Astrocyte (in vitro differentiated cells and primary cell): ENCODE data around the gene PDE5A. TPM values are rescaled to one million over a fixed set of nuclear protein-coding genes. Genes with fewer than 3 reads are reported as not detected.
A peak's percentile ranks its signal among the peaks of the same experiment; 100 is the strongest.
"Not testable (repeated sequence)": the region's sequence is repeated elsewhere in the genome, so short reads cannot be mapped to it uniquely, and the experiment has no call there.

Experiments
- DNase-seq: peaks from one replicate; pipeline ENCODE4 v3.0.0-alpha.2; 2010; ENCODE audit warnings: low read depth
- FAIRE-seq: peaks from 2 replicates; lab custom pipeline; 2011; peaks lifted over from hg19 to GRCh38; lab: Jason Lieb, UNC
- H2AFZ ChIP-seq: 2 replicates; pipeline ENCODE4 v1.6.0; 2012; ENCODE audit warnings: low read depth, low read length, inconsistent platforms
- H3K27ac ChIP-seq: 2 replicates; pipeline ENCODE4 v1.5.1; 2011; ENCODE audit warnings: low read depth, low read length, inconsistent platforms
- H3K27me3 ChIP-seq: 2 replicates; pipeline ENCODE4 v1.6.0; 2011; ENCODE audit warnings: low read length, inconsistent platforms; ENCODE audit not compliant: insufficient read depth
- H3K36me3 ChIP-seq: 2 replicates; pipeline ENCODE4 v1.5.1; 2011; ENCODE audit warnings: low read length, inconsistent platforms; ENCODE audit not compliant: insufficient read depth
- H3K4me1 ChIP-seq: 2 replicates; pipeline ENCODE4 v1.5.1; 2011; ENCODE audit warnings: low read length, inconsistent platforms; ENCODE audit not compliant: insufficient read depth
- H3K4me2 ChIP-seq: 2 replicates; pipeline ENCODE4 v1.6.0; 2012; ENCODE audit warnings: low read length, inconsistent platforms
- H3K4me3 ChIP-seq: 2 replicates; pipeline ENCODE4 v1.5.1; 2011; ENCODE audit warnings: low read depth, mild to moderate bottlenecking, low read length, inconsistent platforms; ENCODE audit not compliant: insufficient read depth
- H3K79me2 ChIP-seq: 2 replicates; pipeline ENCODE4 v1.6.0; 2012; ENCODE audit warnings: mild to moderate bottlenecking, low read length, inconsistent platforms; ENCODE audit not compliant: insufficient read depth
- H3K9ac ChIP-seq: 2 replicates; pipeline ENCODE4 v1.6.0; 2012; ENCODE audit warnings: mild to moderate bottlenecking, low read length, inconsistent platforms
- H3K9me3 ChIP-seq: 2 replicates; pipeline ENCODE4 v1.5.1; 2012; ENCODE audit warnings: low read depth, mild to moderate bottlenecking, low read length, inconsistent platforms; ENCODE audit not compliant: insufficient read depth
- H4K20me1 ChIP-seq: 2 replicates; pipeline ENCODE4 v1.6.0; 2012; ENCODE audit warnings: low read length, inconsistent platforms; ENCODE audit not compliant: insufficient read depth
- H3K27ac Mint-ChIP-seq: one replicate; pipeline ENCODE4 v1.8.0; 2021; ENCODE audit warnings: mild to moderate bottlenecking, mixed read lengths; ENCODE audit not compliant: unreplicated experiment
- H3K27me3 Mint-ChIP-seq: one replicate; pipeline ENCODE4 v1.8.0; 2021; ENCODE audit warnings: low read depth, mixed read lengths; ENCODE audit not compliant: unreplicated experiment
- H3K36me3 Mint-ChIP-seq: one replicate; pipeline ENCODE4 v1.8.0; 2021; ENCODE audit warnings: low read depth, mixed read lengths; ENCODE audit not compliant: unreplicated experiment
- H3K4me1 Mint-ChIP-seq: one replicate; pipeline ENCODE4 v1.8.0; 2021; ENCODE audit warnings: low read depth, mixed read lengths; ENCODE audit not compliant: unreplicated experiment
- H3K4me3 Mint-ChIP-seq: one replicate; pipeline ENCODE4 v1.8.0; 2021; ENCODE audit warnings: mild to moderate bottlenecking, moderate library complexity, mixed read lengths; ENCODE audit not compliant: unreplicated experiment
- H3K9me3 Mint-ChIP-seq: one replicate; pipeline ENCODE4 v1.8.0; 2021; ENCODE audit warnings: mild to moderate bottlenecking, mixed read lengths; ENCODE audit not compliant: unreplicated experiment
- CTCF ChIP-seq: IDR thresholded peaks from 2 replicates; pipeline ENCODE4 v1.5.1; 2011; ENCODE audit warnings: low read depth, mild to moderate bottlenecking, inconsistent platforms, low read length, moderate library complexity; ENCODE audit not compliant: insufficient read depth
- total RNA-seq: library from RNA; stranded (reverse); gene quantifications from 2 replicates; pipeline ENCODE4 v1.2.1, GENCODE V29; 2021

Gene PDE5A
- total RNA-seq, 1 donor from 2014 or later, result 3.6 TPM

GRCh38 chr4:119469039-119469438 lies 159.6 kb downstream of the PDE5A start:
- not testable (repeated sequence) for H3K4me1 ChIP-seq, H2AFZ ChIP-seq, H3K27ac ChIP-seq, DNase-seq, H3K4me3 Mint-ChIP-seq, H3K9me3 Mint-ChIP-seq, H3K36me3 Mint-ChIP-seq, H3K27me3 ChIP-seq, H3K9me3 ChIP-seq, H4K20me1 ChIP-seq, H3K27me3 Mint-ChIP-seq, H3K9ac ChIP-seq, H3K4me3 ChIP-seq, H3K4me2 ChIP-seq, H3K36me3 ChIP-seq, H3K79me2 ChIP-seq
- FAIRE-seq, result peak; percentile 43
- H3K27ac Mint-ChIP-seq, result peak overlapping the region; percentile 75
- peaks cover 12% of the 10 kb centered on the region for H3K4me1 Mint-ChIP-seq

GRCh38 chr4:119462733-119463132 lies 165.9 kb downstream of the PDE5A start:
- not testable (repeated sequence) for H3K9ac ChIP-seq, H3K27ac ChIP-seq, H3K9me3 Mint-ChIP-seq, H4K20me1 ChIP-seq, H3K4me1 Mint-ChIP-seq, H3K79me2 ChIP-seq, H3K27ac Mint-ChIP-seq, H3K27me3 Mint-ChIP-seq, H3K36me3 Mint-ChIP-seq, H3K4me3 ChIP-seq, H3K9me3 ChIP-seq, H3K4me3 Mint-ChIP-seq, H3K27me3 ChIP-seq, H2AFZ ChIP-seq, H3K4me2 ChIP-seq, H3K4me1 ChIP-seq, H3K36me3 ChIP-seq, DNase-seq, FAIRE-seq
- TF ChIP-seq CTCF, result peak; percentile 18

- not testable (repeated sequence) for H3K27ac Mint-ChIP-seq, H3K36me3 Mint-ChIP-seq, H3K27me3 Mint-ChIP-seq, H3K9me3 ChIP-seq, FAIRE-seq, H3K4me1 Mint-ChIP-seq, H3K27ac ChIP-seq, H4K20me1 ChIP-seq, H3K4me1 ChIP-seq, H3K9me3 Mint-ChIP-seq, H3K36me3 ChIP-seq, H3K9ac ChIP-seq, DNase-seq, H2AFZ ChIP-seq, H3K27me3 ChIP-seq, H3K79me2 ChIP-seq
- peak overlapping the region; percentile 73 for H3K4me2 ChIP-seq
- peak overlapping the region; percentile 90 for H3K4me3 Mint-ChIP-seq
- peak overlapping the region; percentile 37 for H3K4me3 ChIP-seq
These were observed 172.9 kb downstream of the PDE5A start for GRCh38 chr4:119455734-119456133.

DNA sequence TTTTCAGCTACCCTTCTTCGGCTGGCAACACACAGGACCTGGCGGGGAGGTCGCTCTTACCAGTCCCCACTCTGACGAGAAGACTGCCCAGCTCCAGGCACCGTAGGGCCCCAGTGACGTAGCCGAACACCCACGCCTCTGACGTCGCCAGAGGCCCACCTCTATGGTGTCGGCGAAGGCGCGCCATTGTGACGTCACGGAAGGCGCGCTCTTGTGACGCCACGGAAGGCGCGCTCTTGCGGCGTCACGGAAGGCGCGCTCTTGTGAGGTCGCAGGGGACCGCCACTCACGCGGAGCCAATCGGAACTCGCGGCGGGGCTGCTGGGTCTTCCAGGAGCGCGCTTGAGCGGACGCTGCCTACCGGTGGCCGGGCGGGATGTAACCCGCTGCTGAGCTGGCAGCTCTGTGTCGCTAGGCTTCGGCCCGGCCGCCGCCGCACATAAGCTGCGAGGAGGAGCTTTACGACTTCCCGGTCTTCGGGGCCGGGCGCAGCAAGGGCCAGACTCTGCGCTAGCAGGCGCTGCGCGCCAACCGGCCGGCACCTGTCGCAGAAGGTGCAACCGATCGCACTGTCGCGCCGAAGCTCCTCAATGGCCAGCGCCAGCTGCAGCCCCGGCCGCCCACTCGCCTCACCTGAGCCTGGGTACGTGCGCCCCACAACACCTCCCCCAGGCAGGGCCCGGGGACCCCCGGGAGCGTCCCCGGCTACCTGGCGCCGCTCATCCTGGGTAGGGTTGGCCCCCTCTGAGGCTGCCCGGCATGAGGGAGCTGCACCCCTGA lies 173.9 kb downstream of the PDE5A start:
- not testable (repeated sequence) for H4K20me1 ChIP-seq, H3K79me2 ChIP-seq, H3K27me3 ChIP-seq, H3K27me3 Mint-ChIP-seq, H3K36me3 ChIP-seq, FAIRE-seq, H3K9me3 Mint-ChIP-seq, H3K4me1 Mint-ChIP-seq, H3K36me3 Mint-ChIP-seq, H3K4me1 ChIP-seq, H3K9me3 ChIP-seq
- peak overlapping the region; percentile 87 for H3K9ac ChIP-seq
- peak overlapping the region; percentile 87 for H3K27ac ChIP-seq
- H3K4me3 ChIP-seq, result peak overlapping the region; percentile 65
- peak overlapping the region; percentile 99 for H3K27ac Mint-ChIP-seq
- H2AFZ ChIP-seq, result peak overlapping the region; percentile 66
- DNase-seq, result peak; percentile 86
- H3K4me3 Mint-ChIP-seq, result peak overlapping the region; percentile 90
- H3K4me2 ChIP-seq, result peak overlapping the region; percentile 78

GRCh38 chr4:119454151-119454490 lies 174.5 kb downstream of the PDE5A start:
- peak overlapping the region; percentile 99 for H3K27ac Mint-ChIP-seq
- H3K4me1 Mint-ChIP-seq, H3K27me3 Mint-ChIP-seq, FAIRE-seq, H3K27me3 ChIP-seq, H3K36me3 Mint-ChIP-seq, H3K9me3 ChIP-seq, H3K4me1 ChIP-seq, H4K20me1 ChIP-seq, DNase-seq, H3K79me2 ChIP-seq, H3K9me3 Mint-ChIP-seq, H3K36me3 ChIP-seq: not testable (repeated sequence)
- peak overlapping the region; percentile 90 for H3K4me3 Mint-ChIP-seq
- peak overlapping the region; percentile 78 for H3K4me2 ChIP-seq
- H2AFZ ChIP-seq, result peak overlapping the region; percentile 41
- peak overlapping the region; percentile 87 for H3K27ac ChIP-seq
- peak overlapping the region; percentile 87 for H3K9ac ChIP-seq
- H3K4me3 ChIP-seq, result peak overlapping the region; percentile 65
